Measurements from ENCODE around the gene INF2.

Gene INF2

GRCh38 chr14:104753528-104754212, 64.3 kb downstream of the INF2 start:
- no peak for TF ChIP-seq CTCF (conservative IDR thresholded peaks at IDR 0.05; ENCODE audit: low read depth, low read length)
- DNase-seq (ENCODE audit: low read depth): peak; percentile 22

GRCh38 chr14:104754213-104754851, 64.9 kb downstream of the INF2 start:
- H3K4me3 ChIP-seq (ENCODE audit: low read depth, low read length): peak overlapping the region; percentile 99
- DNase-seq (ENCODE audit: low read depth): no peak
- TF ChIP-seq CTCF (conservative IDR thresholded peaks at IDR 0.05; ENCODE audit: low read depth, low read length): no peak

More at GRCh38 chr14:104753528-104754212, 64.3 kb downstream of the INF2 start:
- H3K4me3 ChIP-seq (ENCODE audit: low read depth, low read length): peak overlapping the region; percentile 99

GRCh38 chr14:104755621-104756020, 66.2 kb downstream of the INF2 start:
- TF ChIP-seq CTCF (conservative IDR thresholded peaks at IDR 0.05; ENCODE audit: low read depth, low read length): no peak
- no peak overlapping the region for H3K4me3 ChIP-seq (ENCODE audit: low read depth, low read length)
- no peak for DNase-seq (ENCODE audit: low read depth)

GRCh38 chr14:104756477-104757237, 67.2 kb downstream of the INF2 start:
- no peak overlapping the region for H3K4me3 ChIP-seq (ENCODE audit: low read depth, low read length)
- no peak for DNase-seq (ENCODE audit: low read depth)
- no peak for TF ChIP-seq CTCF (conservative IDR thresholded peaks at IDR 0.05; ENCODE audit: low read depth, low read length)

GRCh38 chr14:104757238-104757585, 67.8 kb downstream of the INF2 start:
- no peak for TF ChIP-seq CTCF (conservative IDR thresholded peaks at IDR 0.05; ENCODE audit: low read depth, low read length)
- no peak for DNase-seq (ENCODE audit: low read depth)
- no peak overlapping the region for H3K4me3 ChIP-seq (ENCODE audit: low read depth, low read length)

GRCh38 chr14:104757681-104758392, 68.4 kb downstream of the INF2 start:
- no peak for TF ChIP-seq CTCF (conservative IDR thresholded peaks at IDR 0.05; ENCODE audit: low read depth, low read length)
- no peak overlapping the region for H3K4me3 ChIP-seq (ENCODE audit: low read depth, low read length)
- no peak for DNase-seq (ENCODE audit: low read depth)
